B cell (primary cell): ENCODE data around the gene FBLN2. TPM values are rescaled to one million over a fixed set of nuclear protein-coding genes. Genes with fewer than 3 reads are reported as not detected.

Experiments
- ATAC-seq: fragments of 200-7000 bp; cut with Tn5 transposase; one replicate; pipeline ENCODE4 v1.10.0; 2021; ENCODE audit warnings: low read depth, mild to moderate bottlenecking, moderate number of reproducible peaks, moderate library complexity
- CTCF ChIA-PET: fragments of 350-600 bp; sonication (Branson Sonifier 250); formaldehyde crosslinking; loops from one replicate; lab custom pipeline; 2021; ENCODE audit warnings: antibody characterized with exemption, inconsistent platforms; lab: Charles Lee
- POLR2A ChIA-PET: fragments of 350-600 bp; sonication (Branson Sonifier 250); formaldehyde crosslinking; loops from one replicate; lab custom pipeline; 2021; ENCODE audit warnings: antibody characterized with exemption; lab: Charles Lee
- DNase-seq: peaks from one replicate; pipeline ENCODE4 v3.0.0; 2013
- H2AFZ ChIP-seq: 2 replicates; pipeline ENCODE4 v1.6.1; 2012; ENCODE audit warnings: mild to moderate bottlenecking, low read depth, low read length; ENCODE audit not compliant: insufficient read depth, poor library complexity, severe bottlenecking
- H3K27ac ChIP-seq, 2 donors: 1 replicate in 1 of 2; 2 replicates in 1 of 2; pipeline ENCODE4 v1.5.1; 2012 to 2013; ENCODE audit warnings: low read length in 2 of 2, mild to moderate bottlenecking in 2 of 2, moderate library complexity in 1 of 2
- H3K27me3 ChIP-seq, 4 experiments: fragments of 200-600 bp in 1 of 4; sonication (generic) in 1 of 4; replicated peaks in 1 of 4; 1 replicate in 2 of 4; 2 replicates in 2 of 4; pipeline versions ENCODE4 v1.6.1 to v1.7.0; 2013 to 2016; ENCODE audit warnings: low read length in 3 of 4, mild to moderate bottlenecking in 2 of 4, mixed read lengths in 1 of 4, moderate library complexity in 1 of 4; ENCODE audit not compliant: insufficient read depth in 4 of 4, control insufficient read depth in 3 of 4; ENCODE audit errors: control extremely low read depth in 1 of 4
- H3K36me3 ChIP-seq, 2 experiments: replicated peaks in 1 of 2; 1 replicate in 1 of 2; 2 replicates in 1 of 2; pipeline versions ENCODE4 v1.6.1 to v1.7.1; 2013; ENCODE audit warnings: low read length in 1 of 2; ENCODE audit not compliant: insufficient read depth in 2 of 2, control insufficient read depth in 1 of 2; ENCODE audit errors: control extremely low read depth in 1 of 2, extremely low read depth in 1 of 2
- H3K4me1 ChIP-seq, 2 donors: fragments of 200-600 bp in 1 of 2; sonication (generic) in 1 of 2; 1 replicate in 1 of 2; 2 replicates in 1 of 2; pipeline versions ENCODE4 v1.5.1 to v1.6.1; 2013 to 2017; ENCODE audit warnings: low read length in 2 of 2; ENCODE audit not compliant: control insufficient read depth in 2 of 2, insufficient read depth in 2 of 2
- H3K4me2 ChIP-seq: replicated peaks from 2 replicates; pipeline ENCODE3; 2012; ENCODE audit warnings: mild to moderate bottlenecking, low read depth, low read length; ENCODE audit not compliant: poor library complexity, severe bottlenecking
- H3K4me3 ChIP-seq, 5 experiments: fragments of 200-600 bp in 1 of 5; sonication (generic) in 1 of 5; 1 replicate in 3 of 5; 2 replicates in 2 of 5; pipeline versions ENCODE4 v1.5.1 to v1.7.0; 2011 to 2016; ENCODE audit warnings: low read length in 4 of 5, mild to moderate bottlenecking in 4 of 5, low read depth in 2 of 5, control low read depth in 1 of 5, moderate library complexity in 1 of 5; ENCODE audit not compliant: insufficient read depth in 1 of 5; ENCODE audit errors: control extremely low read depth in 1 of 5, extremely low read depth in 1 of 5
- H3K79me2 ChIP-seq: fragments of 200-600 bp; sonication (generic); one replicate; pipeline ENCODE4 v1.6.0; 2016; ENCODE audit warnings: low read length; ENCODE audit not compliant: control insufficient read depth, insufficient read depth
- H3K9ac ChIP-seq: fragments of 200-600 bp; sonication (generic); 2 replicates; pipeline ENCODE4 v1.6.1; 2017; ENCODE audit warnings: mild to moderate bottlenecking, low read length, moderate library complexity
- H3K9me3 ChIP-seq, 3 donors: one replicate each; pipeline versions ENCODE4 v1.6.1 to v1.7.1; 2013; ENCODE audit warnings: low read length in 2 of 3; ENCODE audit not compliant: control insufficient read depth in 2 of 3, insufficient read depth in 1 of 3; ENCODE audit errors: control extremely low read depth in 1 of 3
- H4K20me1 ChIP-seq: 2 replicates; pipeline ENCODE4 v1.6.0; 2012; ENCODE audit warnings: mild to moderate bottlenecking, low read length; ENCODE audit not compliant: insufficient read depth, control insufficient read depth, poor library complexity, severe bottlenecking
- H3K27ac Mint-ChIP-seq: one replicate; pipeline ENCODE4 v1.8.0; 2021; ENCODE audit warnings: mixed read lengths
- H3K27me3 Mint-ChIP-seq: one replicate; pipeline ENCODE4 v1.8.0; 2021; ENCODE audit warnings: mixed read lengths
- H3K4me1 Mint-ChIP-seq: one replicate; pipeline ENCODE4 v1.8.0; 2021; ENCODE audit warnings: mixed read lengths
- H3K4me3 Mint-ChIP-seq: one replicate; pipeline ENCODE4 v1.8.0; 2021; ENCODE audit warnings: mixed read lengths
- H3K9me3 Mint-ChIP-seq: one replicate; pipeline ENCODE4 v1.8.0; 2022; ENCODE audit warnings: mixed read lengths; ENCODE audit not compliant: insufficient read depth
- CTCF ChIP-seq: fragments of 200-600 bp; IDR thresholded peaks from one replicate; pipeline ENCODE4 v1.8.0; 2022; ENCODE audit warnings: antibody characterized with exemption, mild to moderate bottlenecking
- EZH2 ChIP-seq: IDR thresholded peaks from 2 replicates; pipeline ENCODE4 v1.6.1; 2012; ENCODE audit warnings: borderline replicate concordance, low read depth, mild to moderate bottlenecking, moderate library complexity, low read length; ENCODE audit not compliant: insufficient read depth, poor library complexity, severe bottlenecking
- WGBS: methylation state at CpG from one replicate; pipeline ENCODE4 v1.1.5; 2013; ENCODE audit warnings: missing lambda C conversion rate; ENCODE audit not compliant: insufficient coverage; 5-methylcytosine and 5-hydroxymethylcytosine counted together
- intact Hi-C: fragments of 100-400 bp; cut with micrococcal nuclease; formaldehyde crosslinking; loops from one replicate; pipeline ENCODE4 v1.10.0; 2022
- polyA plus RNA-seq: library from polyadenylated mRNA; depleted of rRNA; stranded (reverse); fragments of >200 nt; gene quantifications from 2 replicates; pipeline ENCODE4 v1.2.3, GENCODE V29; 2012
- total RNA-seq, 2 donors: library from RNA; stranded (reverse); fragments of 120-200 nt in 1 of 2; gene quantifications; 1 replicate in 1 of 2; 2 replicates in 1 of 2; pipeline versions ENCODE4 v1.2.3 to v1.2.4, GENCODE V29; 2013 to 2022

Gene FBLN2
- total and polyA plus RNA-seq, 2 donors (not counting 1 experiment from before 2014, with no cell fraction given): 3.6 to 8.2 TPM

DNA sequence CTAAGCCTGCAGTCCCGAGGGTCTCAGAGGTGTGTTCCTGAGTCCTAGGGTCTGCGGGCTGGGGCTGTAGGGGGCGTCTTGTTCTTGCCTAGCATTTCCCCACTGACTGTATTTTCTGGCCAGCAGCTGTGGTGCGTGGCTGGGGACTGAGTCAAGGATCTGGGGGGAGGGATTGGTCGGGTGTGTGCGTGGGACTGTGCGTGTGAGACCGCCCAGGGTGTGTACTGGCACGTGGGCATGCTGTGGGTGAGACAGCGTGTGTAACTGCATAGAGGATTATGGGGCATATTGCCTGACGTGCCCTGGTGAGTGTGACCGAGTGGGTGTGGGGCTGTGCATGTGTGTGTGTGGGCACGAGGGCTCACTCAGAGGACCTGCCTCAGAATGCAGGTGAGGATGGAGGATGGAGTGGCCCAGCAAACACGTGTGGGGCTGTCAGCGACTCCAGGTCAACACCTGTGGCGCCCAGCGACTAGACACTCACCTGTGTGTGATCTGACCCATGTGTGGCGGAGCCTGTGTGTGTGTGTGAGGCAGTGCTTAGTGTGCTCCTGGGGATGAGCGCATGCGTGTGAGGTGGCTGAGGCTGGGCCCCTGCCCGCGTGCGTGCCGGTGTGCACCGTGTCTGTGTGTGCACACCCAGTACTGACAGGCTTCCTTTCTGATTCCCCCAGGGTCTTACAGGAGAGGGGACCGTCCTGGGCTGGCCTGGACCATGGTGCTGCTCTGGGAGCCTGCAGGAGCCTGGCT lies 20.9 kb downstream of the FBLN2 start:
- Histone ChIP-seq H3K36me3 (no peaks in the 10 kb centered on the region), H3K4me3 (no peak overlapping the region), H3K4me1 (no peaks in the 10 kb centered on the region), H3K27ac (no peak overlapping the region), H3K79me2 (no peaks in the 10 kb centered on the region), H3K4me2 (no peak overlapping the region), H2AFZ (no peak overlapping the region), H4K20me1 (no peaks in the 10 kb centered on the region), H3K27me3 (no peaks in the 10 kb centered on the region), H3K9me3 (no peaks in the 10 kb centered on the region), H3K9ac (no peak overlapping the region)
- intact Hi-C loops: no loop called here
- Mint-ChIP-seq H3K27me3 (no peaks in the 10 kb centered on the region), H3K27ac (no peak overlapping the region), H3K9me3 (no peaks in the 10 kb centered on the region), H3K4me1 (no peaks in the 10 kb centered on the region), H3K4me3 (no peak overlapping the region)
- ATAC-seq (no peak), DNase-seq (no peak)
- ChIA-PET POLR2A (no interaction called here), CTCF (no interaction called here)
- 90% methylated on average over 26 of the region's 26 CpGs for WGBS
- TF ChIP-seq EZH2 (no peak), CTCF (no peak)

GRCh38 chr3:13570391-13571194 lies 21.7 kb downstream of the FBLN2 start:
- intact Hi-C loops: no loop called here
- H3K79me2 ChIP-seq: no peaks in the 10 kb centered on the region
- H3K36me3 ChIP-seq: no peaks in the 10 kb centered on the region
- no peaks in the 10 kb centered on the region for H3K4me1 Mint-ChIP-seq
- POLR2A ChIA-PET: no interaction called here
- no peak overlapping the region for H3K4me3 ChIP-seq
- H3K9ac ChIP-seq: no peak overlapping the region
- H3K4me2 ChIP-seq: no peak overlapping the region
- no peak overlapping the region for H3K27ac Mint-ChIP-seq
- no peaks in the 10 kb centered on the region for H3K9me3 Mint-ChIP-seq
- no peaks in the 10 kb centered on the region for H3K27me3 Mint-ChIP-seq
- H2AFZ ChIP-seq: no peak overlapping the region
- no peak for ATAC-seq
- no peaks in the 10 kb centered on the region for H4K20me1 ChIP-seq
- no peak overlapping the region for H3K4me3 Mint-ChIP-seq
- no peaks in the 10 kb centered on the region for H3K9me3 ChIP-seq
- WGBS: 95% methylated on average over 46 of the region's 46 CpGs
- no peak overlapping the region for H3K27ac ChIP-seq
- CTCF ChIA-PET: no interaction called here
- H3K27me3 ChIP-seq: peaks cover 0 to 4% (median 0%) of the 10 kb centered on the region in 4 experiments
- no peak for DNase-seq
- TF ChIP-seq EZH2: no peak
- no peak for TF ChIP-seq CTCF
- no peaks in the 10 kb centered on the region for H3K4me1 ChIP-seq
